CD4-positive, alpha-beta memory T cell (primary cell): ENCODE measurements around the gene GGPS1. TPM values are rescaled to one million over a fixed set of nuclear protein-coding genes. Genes with fewer than 3 reads are reported as not detected.
"Not testable (repeated sequence)": the region's sequence is repeated elsewhere in the genome, so short reads cannot be mapped to it uniquely, and the experiment has no call there.

Source experiments
- CTCF ChIA-PET: fragments of 350-600 bp; sonication (Branson Sonifier 250); formaldehyde crosslinking; loops from one replicate; lab custom pipeline; 2021; ENCODE audit warnings: inconsistent platforms; ENCODE audit not compliant: partially characterized antibody; lab: Charles Lee
- POLR2A ChIA-PET: fragments of 350-600 bp; sonication (Branson Sonifier 250); formaldehyde crosslinking; loops from one replicate; lab custom pipeline; 2021; ENCODE audit not compliant: partially characterized antibody; lab: Charles Lee
- DNase-seq, 5 donors: peaks; one replicate each; pipeline versions ENCODE4 v3.0.0 to v3.0.0-alpha.2; 2020 to 2022; ENCODE audit warnings: mixed read lengths in 1 of 5
- H3K27ac ChIP-seq: one replicate; pipeline ENCODE4 v1.7.0; 2013; ENCODE audit warnings: low read depth, low read length
- H3K27me3 ChIP-seq: 2 replicates; pipeline ENCODE4 v1.7.0; 2013; ENCODE audit warnings: mild to moderate bottlenecking, low read length, moderate library complexity; ENCODE audit not compliant: insufficient read depth
- H3K36me3 ChIP-seq: 2 replicates; pipeline ENCODE4 v1.7.0; 2013; ENCODE audit warnings: mild to moderate bottlenecking, low read length, moderate library complexity; ENCODE audit not compliant: insufficient read depth
- H3K4me1 ChIP-seq: 2 replicates; pipeline ENCODE4 v1.7.0; 2013; ENCODE audit warnings: mild to moderate bottlenecking, low read length, moderate library complexity; ENCODE audit not compliant: insufficient read depth
- H3K4me3 ChIP-seq, 2 donors: one replicate each; pipeline ENCODE4 v1.7.0; 2013; ENCODE audit warnings: low read length in 2 of 2, mild to moderate bottlenecking in 1 of 2
- H3K9me3 ChIP-seq, 2 donors: one replicate each; pipeline ENCODE4 v1.7.0; 2013; ENCODE audit warnings: low read length in 2 of 2, control low read depth in 1 of 2; ENCODE audit not compliant: control insufficient read depth in 1 of 2
- H3K27ac Mint-ChIP-seq, 7 donors: one replicate each; pipeline ENCODE4 v1.8.0; 2020 to 2021; ENCODE audit warnings: mixed read lengths in 7 of 7, mild to moderate bottlenecking in 6 of 7, inconsistent platforms in 3 of 7, moderate library complexity in 3 of 7
- H3K27me3 Mint-ChIP-seq, 2 donors: one replicate each; pipeline ENCODE4 v1.8.0; 2020 to 2021; ENCODE audit warnings: mixed read lengths in 2 of 2
- H3K36me3 Mint-ChIP-seq, 2 donors: one replicate each; pipeline ENCODE4 v1.8.0; 2020 to 2021; ENCODE audit warnings: mixed read lengths in 2 of 2, inconsistent platforms in 1 of 2, mild to moderate bottlenecking in 1 of 2
- H3K4me1 Mint-ChIP-seq, 4 donors: one replicate each; pipeline ENCODE4 v1.8.0; 2020 to 2021; ENCODE audit warnings: mixed read lengths in 4 of 4, mild to moderate bottlenecking in 1 of 4
- H3K4me3 Mint-ChIP-seq, 8 donors: one replicate each; pipeline ENCODE4 v1.8.0; 2020 to 2021; ENCODE audit warnings: mixed read lengths in 8 of 8, mild to moderate bottlenecking in 7 of 8, moderate library complexity in 6 of 8, inconsistent platforms in 3 of 8
- H3K9me3 Mint-ChIP-seq, 8 donors: one replicate each; pipeline ENCODE4 v1.8.0; 2020 to 2021; ENCODE audit warnings: mixed read lengths in 8 of 8, mild to moderate bottlenecking in 5 of 8, inconsistent platforms in 3 of 8, moderate library complexity in 1 of 8
- intact Hi-C: fragments of 100-400 bp; cut with micrococcal nuclease; formaldehyde crosslinking; loops from one replicate; pipeline ENCODE4 v1.15.1; 2023
- polyA plus RNA-seq, 2 donors: library from polyadenylated mRNA; unstranded; fragments of 300-500 nt; fragmentation: Illumina TruSeq; gene quantifications; one replicate each; pipeline ENCODE4 v1.2.3, GENCODE V29; 2021
- total RNA-seq, 2 experiments: library from RNA; stranded (reverse); gene quantifications; one replicate each; pipeline ENCODE4 v1.2.3, GENCODE V29; 2021

The GGPS1 gene
- total and polyA plus RNA-seq, 4 experiments from 2014 or later = 50.3 to 79.5 (median 65.2) TPM

DNA sequence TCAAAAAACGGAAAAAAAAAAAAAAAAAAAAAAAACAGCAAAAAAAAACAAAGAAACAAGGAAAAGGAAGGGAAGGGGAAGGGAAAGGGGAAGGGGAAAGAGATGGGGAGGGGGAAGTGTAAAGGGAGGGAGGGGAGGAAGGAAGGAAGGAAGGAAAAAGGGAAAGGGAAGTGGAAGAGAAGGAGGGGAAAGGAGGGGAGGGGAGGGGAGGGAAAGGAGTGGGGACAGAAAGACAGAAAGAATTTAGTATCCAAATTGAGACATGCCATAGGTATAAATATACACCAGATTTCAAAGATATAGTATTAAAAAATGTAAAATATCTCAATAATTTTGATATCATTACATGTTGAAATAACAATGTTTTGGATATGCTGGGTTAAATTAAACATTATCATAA is 26.2 kb upstream of the GGPS1 start:
- H3K9me3 ChIP-seq = no peaks in the 10 kb centered on the region
- H3K4me1 ChIP-seq = peaks cover 95% of the 10 kb centered on the region
- intact Hi-C loops = no loop called here
- H3K27me3 Mint-ChIP-seq = no peaks in the 10 kb centered on the region
- H3K9me3 Mint-ChIP-seq = peaks cover 0 to 3% (median 0%) of the 10 kb centered on the region in 8 donors
- no peaks in the 10 kb centered on the region for H3K27me3 ChIP-seq
- H3K36me3 Mint-ChIP-seq = peaks cover 0 to 14% of the 10 kb centered on the region in 2 donors
- DNase-seq = no peak
- peak overlapping the region in 3 of 7 donors; percentile 8 to 96 (median 59) for H3K27ac Mint-ChIP-seq
- POLR2A ChIA-PET = interaction anchor here (1.4 kb wide), 1 partner anchor 9 kb away, joined by 5 read pairs; no protein-coding TSS in a partner anchor
- no peak overlapping the region for H3K4me3 ChIP-seq
- CTCF ChIA-PET = no interaction called here
- no peak overlapping the region for H3K27ac ChIP-seq
- no peaks in the 10 kb centered on the region for H3K36me3 ChIP-seq
- peaks cover 51 to 84% (median 67%) of the 10 kb centered on the region in 4 donors for H3K4me1 Mint-ChIP-seq
- H3K4me3 Mint-ChIP-seq = peak overlapping the region in 1 of 8 donors; percentile 31

DNA sequence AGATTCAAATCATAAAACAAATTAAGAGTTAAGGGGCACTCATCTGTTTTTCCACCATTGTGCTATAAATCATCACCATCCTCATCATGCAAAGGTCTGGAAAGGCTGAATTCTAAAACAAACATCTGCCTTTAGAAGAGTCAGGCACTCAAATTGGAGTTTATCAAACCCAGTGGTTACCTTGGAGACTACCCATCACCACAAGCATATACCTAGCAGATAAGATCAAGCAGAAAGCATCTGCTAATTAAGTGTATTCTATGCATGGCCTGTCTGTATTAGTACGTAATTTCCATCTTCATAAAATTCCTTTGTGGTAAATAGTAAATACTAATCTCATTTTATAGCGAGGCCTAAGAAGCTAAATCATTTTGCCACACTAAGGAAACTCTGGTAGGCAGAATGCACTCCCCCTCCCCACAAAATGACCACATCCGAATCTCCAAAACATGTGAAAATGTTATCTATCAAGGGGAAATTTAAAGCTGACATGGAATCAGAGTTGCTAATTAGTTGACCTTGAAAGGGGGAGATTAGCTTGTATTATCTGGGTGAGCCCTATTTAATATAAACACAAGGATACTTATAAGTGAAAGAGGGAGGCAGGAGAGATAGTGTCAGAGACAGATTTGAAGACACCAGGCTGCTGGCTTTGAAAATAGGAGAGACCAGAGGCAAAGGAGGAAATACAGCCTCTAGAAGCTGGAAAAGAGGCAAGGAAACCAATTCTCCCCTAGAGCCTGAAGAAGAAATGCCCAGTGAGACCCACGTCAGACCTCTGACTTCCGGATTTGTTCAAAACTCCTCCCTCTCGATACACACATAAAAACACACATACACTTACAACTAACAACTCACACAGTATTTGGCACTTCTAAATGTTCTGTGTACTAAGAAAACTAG is 23.6 kb upstream of the GGPS1 start:
- H3K36me3 ChIP-seq = no peaks in the 10 kb centered on the region
- H3K27me3 ChIP-seq = no peaks in the 10 kb centered on the region
- Mint-ChIP-seq H3K27ac (peak overlapping the region; percentile 91 to 98 (median 95)), H3K27me3 (no peaks in the 10 kb centered on the region), H3K4me1 (peaks cover 34 to 76% (median 53%) of the 10 kb centered on the region in 4 donors), H3K4me3 (peak overlapping the region; percentile 63 to 85 (median 77)), H3K36me3 (peaks cover 0 to 18% of the 10 kb centered on the region in 2 donors), H3K9me3 (no peaks in the 10 kb centered on the region)
- DNase-seq = peak; percentile 65 to 82 (median 78)
- H3K9me3 ChIP-seq = no peaks in the 10 kb centered on the region
- POLR2A ChIA-PET = interaction anchor here (0.7 to 2.0 kb wide), 10 partner anchors 9 to 29 kb away, joined by 3 to 14 read pairs (median 4); partner anchors contain the start of genes ARID4B and GGPS1
- H3K4me1 ChIP-seq = peaks cover 84% of the 10 kb centered on the region
- CTCF ChIA-PET = interaction anchor here (1.0 to 1.6 kb wide), 4 partner anchors 9 to 51 kb away, joined by 3 to 4 read pairs (median 3); no protein-coding TSS in a partner anchor
- peak overlapping the region in 1 of 2 donors; percentile 24 for H3K4me3 ChIP-seq
- intact Hi-C loops = loop anchor here (2.0 kb wide), 2 partner anchors 16 to 24 kb away; partner anchors contain the start of genes ARID4B and GGPS1
- peak overlapping the region; percentile 78 for H3K27ac ChIP-seq

DNA sequence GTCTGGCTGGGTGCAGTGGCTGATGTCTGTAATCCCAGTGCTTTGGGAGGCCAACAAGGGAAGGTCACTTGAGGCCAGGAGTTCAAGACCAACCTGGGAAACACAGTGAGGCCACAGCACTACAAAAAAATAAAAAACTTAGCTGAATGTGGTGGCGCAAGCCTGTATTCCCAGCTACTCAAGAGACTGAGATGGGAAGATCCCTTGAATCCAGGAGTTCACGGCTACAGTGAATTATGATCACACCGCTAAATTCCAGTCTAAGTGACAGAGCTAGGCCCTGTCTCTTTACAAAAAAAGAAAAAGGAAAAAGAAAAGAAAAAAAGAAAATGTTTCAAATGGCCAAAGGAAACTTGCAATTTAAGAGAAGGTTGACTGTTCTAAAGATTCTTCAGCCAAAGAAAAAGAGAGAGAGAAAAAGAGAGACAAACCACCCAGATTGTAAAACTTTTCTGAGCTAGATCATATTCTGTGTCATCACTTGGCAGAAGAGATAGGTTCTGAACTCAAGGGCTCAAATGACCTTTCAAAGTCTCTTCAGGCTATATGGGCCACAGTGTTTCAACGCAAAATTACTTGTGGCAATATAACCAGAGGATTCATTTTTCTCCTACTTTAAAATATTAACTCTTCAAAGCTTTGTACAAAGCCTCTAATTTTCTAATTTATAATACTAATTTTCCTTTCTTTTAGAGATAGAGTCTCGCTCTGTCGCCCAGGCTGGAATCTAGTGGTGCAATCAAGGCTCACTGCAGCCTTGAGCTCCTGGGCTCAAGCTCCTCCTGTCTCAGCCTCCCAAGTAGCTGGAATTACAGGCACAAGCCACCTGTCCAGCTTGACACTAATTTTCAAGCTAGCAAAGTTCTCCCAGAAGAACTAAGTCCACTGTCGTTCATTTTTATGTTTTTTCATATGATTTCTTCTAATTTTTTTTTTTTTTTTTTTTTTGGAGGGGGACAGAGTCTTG is 20.9 kb upstream of the GGPS1 start:
- H3K4me3 ChIP-seq = no peak overlapping the region
- ChIA-PET CTCF (interaction anchor here (0.7 to 1.5 kb wide), 4 partner anchors 49 to 108 kb away, joined by 3 read pairs; no protein-coding TSS in a partner anchor), POLR2A (interaction anchor here (0.9 to 1.7 kb wide), 5 partner anchors 9 to 72 kb away, joined by 3 to 4 read pairs (median 3); partner anchors contain the start of gene ARID4B)
- H3K36me3 Mint-ChIP-seq = peaks cover 0 to 36% of the 10 kb centered on the region in 2 donors
- H3K9me3 Mint-ChIP-seq = no peaks in the 10 kb centered on the region
- peaks cover 85% of the 10 kb centered on the region for H3K4me1 ChIP-seq
- H3K27me3 ChIP-seq = no peaks in the 10 kb centered on the region
- H3K9me3 ChIP-seq = no peaks in the 10 kb centered on the region
- peaks cover 37 to 80% (median 62%) of the 10 kb centered on the region in 4 donors for H3K4me1 Mint-ChIP-seq
- no peaks in the 10 kb centered on the region for H3K36me3 ChIP-seq
- no peak for DNase-seq
- H3K27me3 Mint-ChIP-seq = no peaks in the 10 kb centered on the region
- H3K27ac ChIP-seq = no peak overlapping the region
- H3K4me3 Mint-ChIP-seq = peak overlapping the region in 5 of 8 donors; percentile 8 to 65 (median 33)
- peak overlapping the region; percentile 61 to 96 (median 84) for H3K27ac Mint-ChIP-seq
- intact Hi-C loops = no loop called here

DNA sequence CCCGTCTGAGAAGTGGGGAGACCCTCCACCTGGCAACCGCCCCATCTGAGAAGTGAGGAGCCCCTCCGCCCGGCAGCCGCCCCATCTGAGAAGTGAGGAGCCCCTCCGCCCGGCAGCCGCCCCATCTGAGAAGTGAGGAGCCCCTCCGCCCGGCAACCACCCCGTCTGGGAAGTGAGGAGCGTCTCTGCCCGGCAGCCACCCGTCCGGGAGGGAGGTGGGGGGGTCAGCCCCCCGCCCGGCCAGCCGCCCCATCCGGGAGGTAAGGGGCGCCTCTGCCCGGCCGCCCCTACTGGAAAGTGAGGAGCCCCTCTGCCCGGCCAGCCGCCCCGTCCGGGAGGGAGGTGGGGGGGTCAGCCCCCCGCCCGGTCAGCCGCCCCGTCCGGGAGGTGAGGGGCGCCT is 19.2 kb upstream of the GGPS1 start:
- Mint-ChIP-seq H3K36me3 (peaks cover 0 to 36% of the 10 kb centered on the region in 2 donors), H3K4me1 (peaks cover 47 to 81% (median 64%) of the 10 kb centered on the region in 4 donors)
- H3K27me3 ChIP-seq, intact Hi-C loops, CTCF ChIA-PET, H3K27ac ChIP-seq, DNase-seq, H3K36me3 ChIP-seq, H3K27ac Mint-ChIP-seq, H3K27me3 Mint-ChIP-seq, H3K4me3 Mint-ChIP-seq, POLR2A ChIA-PET, H3K4me3 ChIP-seq, H3K9me3 ChIP-seq, H3K9me3 Mint-ChIP-seq: not testable (repeated sequence)
- H3K4me1 ChIP-seq = peaks cover 85% of the 10 kb centered on the region

DNA sequence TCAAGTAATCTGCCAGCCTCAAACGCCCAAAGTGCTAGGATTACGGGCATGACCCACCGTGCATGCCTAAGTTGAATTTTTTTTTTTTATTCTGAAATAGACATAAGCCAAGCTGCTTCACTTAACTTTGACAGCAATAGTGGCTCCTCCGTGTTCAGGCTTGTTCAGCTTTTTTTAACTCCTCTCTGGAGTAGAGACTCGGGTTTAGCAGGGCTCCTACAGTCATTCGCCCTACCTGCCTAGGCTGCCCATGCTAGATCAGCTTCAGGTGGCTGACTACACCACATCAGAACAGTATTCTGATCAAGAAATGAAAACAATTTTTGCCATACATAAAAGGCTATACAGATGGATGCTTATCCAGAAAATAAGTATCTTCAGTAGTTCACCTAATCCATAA is 15.1 kb upstream of the GGPS1 start:
- POLR2A ChIA-PET = interaction anchor here (0.7 to 1.8 kb wide), 4 partner anchors 9 to 207 kb away, joined by 3 to 14 read pairs (median 4); partner anchors contain the start of genes ARID4B and GGPS1

DNA sequence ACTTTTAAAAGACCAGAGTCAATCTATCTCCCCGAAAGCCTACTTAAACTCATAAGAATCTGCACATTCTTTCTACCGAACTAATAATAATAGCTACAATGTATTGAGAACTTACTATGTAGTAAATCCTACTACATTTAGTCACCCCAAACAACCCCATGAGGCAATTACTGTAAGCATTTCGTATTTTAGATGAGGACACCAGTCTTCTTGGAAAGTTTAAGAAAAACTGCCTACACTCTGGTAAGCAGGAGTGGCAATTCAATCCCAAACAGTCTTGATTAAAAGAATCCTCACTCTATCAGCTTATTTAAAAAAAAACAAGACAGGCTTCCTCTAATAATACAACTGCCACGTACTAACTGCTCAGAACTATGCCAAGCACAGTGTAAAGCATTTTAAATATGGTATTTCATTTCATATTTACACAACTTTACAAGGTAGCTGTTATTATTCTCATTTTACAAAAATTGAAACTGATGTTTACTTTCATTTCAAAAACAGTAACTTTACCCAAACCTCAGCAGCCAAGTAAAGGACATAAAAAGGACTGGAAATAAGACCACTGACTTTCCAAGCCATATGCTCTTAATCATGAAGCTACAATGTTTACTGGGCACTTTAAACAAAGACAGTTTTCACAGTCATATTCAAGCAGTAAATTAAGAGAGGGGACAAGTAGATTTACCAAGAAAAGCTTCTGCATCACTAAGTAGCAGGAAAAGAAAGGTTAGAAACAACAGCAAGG is 14.3 kb upstream of the GGPS1 start:
- Mint-ChIP-seq H3K27me3 (no peaks in the 10 kb centered on the region), H3K27ac (peak overlapping the region; percentile 49 to 86 (median 69)), H3K4me3 (peak overlapping the region; percentile 38 to 85 (median 71)), H3K9me3 (no peaks in the 10 kb centered on the region), H3K4me1 (peaks cover 51 to 73% (median 62%) of the 10 kb centered on the region in 4 donors), H3K36me3 (peaks cover 8 to 36% of the 10 kb centered on the region in 2 donors)
- H3K27me3 ChIP-seq = no peaks in the 10 kb centered on the region
- H3K4me3 ChIP-seq = no peak overlapping the region
- DNase-seq = no peak
- POLR2A ChIA-PET = interaction anchor here (0.7 to 1.8 kb wide), 3 partner anchors 10 to 208 kb away, joined by 3 to 14 read pairs (median 4); no protein-coding TSS in a partner anchor
- H3K27ac ChIP-seq = peak overlapping the region; percentile 5
- peaks cover 87% of the 10 kb centered on the region for H3K4me1 ChIP-seq
- no peaks in the 10 kb centered on the region for H3K9me3 ChIP-seq
- CTCF ChIA-PET = interaction anchor here (0.7 to 1.5 kb wide), 5 partner anchors 9 to 48 kb away, joined by 3 to 4 read pairs (median 3); no protein-coding TSS in a partner anchor
- H3K36me3 ChIP-seq = peaks cover 5% of the 10 kb centered on the region
- intact Hi-C loops = loop anchor here (2.0 kb wide), 1 partner anchor 15 kb away; no protein-coding TSS in a partner anchor

More for the DNA sequence above, 15.1 kb upstream of the GGPS1 start:
- no peak for DNase-seq
- CTCF ChIA-PET = interaction anchor here (0.6 to 1.3 kb wide), 3 partner anchors 8 to 206 kb away, joined by 3 to 4 read pairs (median 3); no protein-coding TSS in a partner anchor
- peaks cover 43 to 68% (median 54%) of the 10 kb centered on the region in 4 donors for H3K4me1 Mint-ChIP-seq
- H3K36me3 Mint-ChIP-seq = peaks cover 0 to 27% of the 10 kb centered on the region in 2 donors
- H3K36me3 ChIP-seq = no peaks in the 10 kb centered on the region
- H3K4me3 ChIP-seq = no peak overlapping the region
- peaks cover 81% of the 10 kb centered on the region for H3K4me1 ChIP-seq
- intact Hi-C loops = loop anchor here (2.0 kb wide), 1 partner anchor 14 kb away; no protein-coding TSS in a partner anchor
- H3K27ac ChIP-seq = peak overlapping the region; percentile 5
- H3K27me3 ChIP-seq = no peaks in the 10 kb centered on the region
- no peaks in the 10 kb centered on the region for H3K9me3 ChIP-seq
- H3K27ac Mint-ChIP-seq = peak overlapping the region; percentile 49 to 84 (median 62)
- H3K9me3 Mint-ChIP-seq = no peaks in the 10 kb centered on the region
- H3K4me3 Mint-ChIP-seq = peak overlapping the region; percentile 36 to 85 (median 71)
- H3K27me3 Mint-ChIP-seq = no peaks in the 10 kb centered on the region
